OCI-LY3 (cell line): ENCODE measurements around the gene PPP6R1.

Experiments used
- CTCF ChIP-seq: fragments of 200-600, 300-600 bp; sonication (generic); IDR thresholded peaks from 2 replicates; pipeline ENCODE4 v1.5.1; 2014; ENCODE audit warnings: antibody characterized with exemption, low read length, low read depth
- EZH2phosphoT487 ChIP-seq: fragments of 200-600 bp; shearing (Covaris generic); IDR thresholded peaks from 2 replicates; pipeline ENCODE4 v1.6.1; 2018; ENCODE audit warnings: antibody characterized with exemption, mixed run types, low read depth

- TF ChIP-seq CTCF, result peak; percentile 51
- TF ChIP-seq EZH2phosphoT487, result no peak
Measured at GRCh38 chr19:55212447-55212846, 46.4 kb downstream of the PPP6R1 start.
